Fibroblast of skin of right quadriceps (primary cell): ENCODE data around the gene UVRAG.

Source experiments
- DNase-seq: peaks from one replicate; pipeline ENCODE4 v3.0.0-alpha.2; 2013

Gene UVRAG

GRCh38 chr11:75784085-75784478, 30.9 kb upstream of the UVRAG start:
- DNase-seq: no peak

- no peak for DNase-seq
Measured at GRCh38 chr11:75784506-75784905, 30.5 kb upstream of the UVRAG start.

GRCh38 chr11:75785187-75785586, 29.8 kb upstream of the UVRAG start:
- DNase-seq: no peak

GRCh38 chr11:75786101-75786736, 28.8 kb upstream of the UVRAG start:
- DNase-seq: no peak

- no peak for DNase-seq
Measured at GRCh38 chr11:75789521-75789920, 25.5 kb upstream of the UVRAG start.

- no peak for DNase-seq
Measured at GRCh38 chr11:75790986-75791385, 24.0 kb upstream of the UVRAG start.

GRCh38 chr11:75792127-75792731, 22.8 kb upstream of the UVRAG start:
- no peak for DNase-seq

GRCh38 chr11:75792997-75793800, 21.8 kb upstream of the UVRAG start:
- DNase-seq: no peak

GRCh38 chr11:75793966-75794365, 21.0 kb upstream of the UVRAG start:
- no peak for DNase-seq

GRCh38 chr11:75795276-75796090, 19.5 kb upstream of the UVRAG start:
- DNase-seq: no peak

- DNase-seq: no peak
Measured at GRCh38 chr11:75796091-75796435, 18.9 kb upstream of the UVRAG start.

GRCh38 chr11:75797116-75797515, 17.9 kb upstream of the UVRAG start:
- no peak for DNase-seq

- peak; percentile 41 for DNase-seq
Measured at GRCh38 chr11:75797792-75798191, 17.2 kb upstream of the UVRAG start.

GRCh38 chr11:75800136-75800675, 14.8 kb upstream of the UVRAG start:
- no peak for DNase-seq

GRCh38 chr11:75800728-75801361, 14.2 kb upstream of the UVRAG start:
- no peak for DNase-seq

- no peak for DNase-seq
Measured at GRCh38 chr11:75801362-75802020, 13.5 kb upstream of the UVRAG start.

GRCh38 chr11:75802021-75802912, 12.7 kb upstream of the UVRAG start:
- DNase-seq: no peak

GRCh38 chr11:75802913-75803820, 11.8 kb upstream of the UVRAG start:
- peak; percentile 58 for DNase-seq

GRCh38 chr11:75809111-75809510, 5.9 kb upstream of the UVRAG start:
- DNase-seq: no peak

- DNase-seq: no peak
Measured at GRCh38 chr11:75809991-75810390, 5.0 kb upstream of the UVRAG start.
